ENCODE results near the gene ZNF22.
A peak's percentile ranks its signal among the peaks of the same experiment; 100 is the strongest.

Gene ZNF22

GRCh38 chr10:44965651-44966097, 35.0 kb upstream of the ZNF22 start:
- no peak overlapping the region for H3K4me3 ChIP-seq (ENCODE audit: low read length)
- no peak for DNase-seq (ENCODE audit: low read depth)
- TF ChIP-seq CTCF (conservative IDR thresholded peaks at IDR 0.05; ENCODE audit: low read depth, low read length), result no peak

GRCh38 chr10:44966129-44966815, 34.5 kb upstream of the ZNF22 start:
- no peak for TF ChIP-seq CTCF (conservative IDR thresholded peaks at IDR 0.05; ENCODE audit: low read depth, low read length)
- DNase-seq (ENCODE audit: low read depth), result no peak
- no peak overlapping the region for H3K4me3 ChIP-seq (ENCODE audit: low read length)

- H3K4me3 ChIP-seq (ENCODE audit: low read length), result no peak overlapping the region
- DNase-seq (ENCODE audit: low read depth), result no peak
Observed at GRCh38 chr10:44966816-44967509, 33.8 kb upstream of the ZNF22 start.

GRCh38 chr10:44967616-44968015, 33.1 kb upstream of the ZNF22 start:
- H3K4me3 ChIP-seq (ENCODE audit: low read length), result no peak overlapping the region
- no peak for TF ChIP-seq CTCF (conservative IDR thresholded peaks at IDR 0.05; ENCODE audit: low read depth, low read length)
- no peak for DNase-seq (ENCODE audit: low read depth)

More at GRCh38 chr10:44966816-44967509, 33.8 kb upstream of the ZNF22 start:
- TF ChIP-seq CTCF (conservative IDR thresholded peaks at IDR 0.05; ENCODE audit: low read depth, low read length), result peak; percentile 20

- TF ChIP-seq CTCF (conservative IDR thresholded peaks at IDR 0.05; ENCODE audit: low read depth, low read length), result no peak
- DNase-seq (ENCODE audit: low read depth), result no peak
- no peak overlapping the region for H3K4me3 ChIP-seq (ENCODE audit: low read length)
Observed at GRCh38 chr10:44968091-44968490, 32.6 kb upstream of the ZNF22 start.

- H3K4me3 ChIP-seq (ENCODE audit: low read length), result no peak overlapping the region
- no peak for DNase-seq (ENCODE audit: low read depth)
- TF ChIP-seq CTCF (conservative IDR thresholded peaks at IDR 0.05; ENCODE audit: low read depth, low read length), result no peak
Observed at GRCh38 chr10:44968500-44969400, 32.0 kb upstream of the ZNF22 start.
